CD4-positive, alpha-beta T cell treated with Interleukin-15 for 1 hour (primary cell): ENCODE results near the gene ASPN.
"Not testable (repeated sequence)": the region's sequence is repeated elsewhere in the genome, so short reads cannot be mapped to it uniquely, and the experiment has no call there.

Experiments
- DNase-seq: peaks from one replicate; pipeline ENCODE4 v3.0.0-alpha.2; 2020

The ASPN gene

DNA sequence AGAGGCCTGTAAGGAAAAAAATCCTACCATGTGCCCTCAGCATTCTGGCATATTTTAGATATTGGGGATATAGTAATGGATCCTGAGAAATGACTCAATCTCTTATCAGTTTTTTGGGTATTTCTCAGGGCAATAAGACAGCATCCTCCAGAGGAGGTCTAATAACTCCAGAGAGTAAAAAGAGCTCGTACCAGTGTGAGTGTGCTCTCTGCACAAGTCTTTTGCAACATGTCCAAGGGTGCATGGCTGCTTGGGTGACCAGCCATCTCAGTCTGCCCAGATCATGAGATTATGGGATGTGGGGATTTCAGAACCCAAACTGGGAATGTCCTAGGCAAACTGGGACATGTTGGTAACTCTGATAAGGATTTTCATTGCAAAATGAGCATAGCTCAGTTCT, 15.3 kb downstream of the ASPN start:
- no peak for DNase-seq

GRCh38 chr9:92463984-92464383, 18.3 kb downstream of the ASPN start:
- no peak for DNase-seq

- DNase-seq: no peak
Measured at GRCh38 chr9:92463387-92463786, 18.9 kb downstream of the ASPN start.

GRCh38 chr9:92457576-92457975, 24.7 kb downstream of the ASPN start:
- DNase-seq: no peak

GRCh38 chr9:92455217-92455616, 27.1 kb downstream of the ASPN start:
- DNase-seq: no peak

DNA sequence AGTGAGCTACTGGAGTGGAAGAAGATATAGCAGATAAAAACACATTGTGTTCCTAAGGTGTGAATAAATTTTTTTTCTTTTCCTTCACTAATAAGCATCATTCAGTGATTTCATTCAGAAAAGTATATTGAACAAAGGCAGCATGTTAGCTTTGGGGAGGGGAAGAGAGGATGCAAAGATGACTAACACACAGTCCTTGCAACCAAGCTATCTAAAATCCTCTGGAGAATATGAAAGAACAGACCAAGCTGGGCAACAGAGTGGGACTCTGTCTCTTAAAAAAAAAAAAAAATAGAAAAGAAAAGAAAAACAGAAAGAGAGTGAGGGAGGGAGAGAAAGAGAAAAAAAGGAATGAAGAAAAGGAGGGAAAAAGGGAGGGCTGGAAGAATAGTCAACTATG, 35.8 kb downstream of the ASPN start:
- DNase-seq: no peak

- DNase-seq: no peak
Measured at GRCh38 chr9:92444841-92445240, 37.5 kb downstream of the ASPN start.

- DNase-seq: no peak
Measured at GRCh38 chr9:92440751-92441046, 41.6 kb downstream of the ASPN start.

DNA sequence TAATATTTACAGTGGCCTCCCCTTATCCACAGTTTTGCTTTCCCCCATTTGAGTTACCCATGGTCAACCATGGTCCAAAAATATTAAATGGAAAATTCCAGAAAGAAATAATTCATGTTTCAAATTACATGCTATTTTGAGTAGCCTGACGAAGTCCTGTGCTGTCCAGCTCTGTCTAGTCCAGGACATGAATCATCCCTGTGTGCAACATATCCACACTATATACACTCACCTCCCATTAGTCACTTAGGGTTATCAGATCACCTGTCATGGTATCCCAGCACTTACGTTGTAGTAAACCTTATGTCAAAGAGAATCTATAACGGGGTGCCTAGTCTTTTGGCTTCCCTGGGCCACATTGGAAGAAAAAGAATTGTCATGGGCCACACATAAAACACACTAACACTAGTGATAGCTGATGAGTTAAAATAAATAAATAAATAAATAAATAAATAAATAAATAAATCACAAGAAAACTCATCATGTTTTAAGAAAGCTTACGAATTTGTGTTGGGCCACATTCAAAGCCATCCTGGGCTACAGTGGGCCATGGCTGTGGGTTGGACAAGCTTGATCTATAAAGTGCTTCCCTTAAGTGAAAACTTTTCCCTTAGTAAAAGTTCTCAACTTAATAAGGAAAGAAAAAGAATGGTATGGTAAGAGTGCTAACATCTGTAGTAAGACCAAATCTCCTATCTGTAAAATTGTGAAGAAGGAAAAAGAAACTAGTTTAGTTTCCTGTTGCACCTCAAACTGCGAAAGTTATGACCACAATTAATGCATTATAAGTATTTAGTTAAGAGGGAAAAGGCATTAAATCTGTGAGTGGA, 42.2 kb downstream of the ASPN start:
- no peak for DNase-seq

DNA sequence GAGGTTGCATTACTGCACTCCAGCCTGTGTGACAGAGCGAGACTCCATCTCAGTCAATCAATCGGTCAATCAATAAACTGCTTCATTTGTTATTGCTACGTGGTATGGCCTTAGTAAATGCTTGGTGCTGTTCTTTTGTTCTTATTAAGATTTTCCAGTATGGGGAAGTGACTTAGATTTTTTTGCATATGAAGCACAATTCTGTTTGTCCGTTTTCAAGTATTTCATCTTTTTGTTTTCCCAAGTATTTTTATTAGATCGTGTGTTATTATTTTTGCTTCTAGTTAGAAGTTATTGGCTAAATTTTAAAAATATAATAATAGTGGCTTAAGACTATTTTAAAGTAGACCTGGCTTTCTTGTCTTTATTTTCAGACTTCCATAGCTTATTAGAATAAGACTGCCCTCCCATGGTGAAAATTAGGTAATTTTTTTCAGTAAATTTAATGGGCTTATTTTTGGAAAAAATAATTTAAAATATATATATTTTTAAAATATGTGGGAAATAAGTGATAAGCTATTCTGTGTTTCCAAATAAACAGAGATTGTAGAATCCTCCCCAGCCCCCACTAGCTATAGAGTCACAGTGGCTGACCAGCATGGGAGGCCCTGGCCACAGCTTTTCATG, 43.3 kb downstream of the ASPN start:
- no peak for DNase-seq

GRCh38 chr9:92435263-92435662, 47.0 kb downstream of the ASPN start:
- DNase-seq: no peak

GRCh38 chr9:92432972-92433548, 49.2 kb downstream of the ASPN start:
- DNase-seq: no peak

DNA sequence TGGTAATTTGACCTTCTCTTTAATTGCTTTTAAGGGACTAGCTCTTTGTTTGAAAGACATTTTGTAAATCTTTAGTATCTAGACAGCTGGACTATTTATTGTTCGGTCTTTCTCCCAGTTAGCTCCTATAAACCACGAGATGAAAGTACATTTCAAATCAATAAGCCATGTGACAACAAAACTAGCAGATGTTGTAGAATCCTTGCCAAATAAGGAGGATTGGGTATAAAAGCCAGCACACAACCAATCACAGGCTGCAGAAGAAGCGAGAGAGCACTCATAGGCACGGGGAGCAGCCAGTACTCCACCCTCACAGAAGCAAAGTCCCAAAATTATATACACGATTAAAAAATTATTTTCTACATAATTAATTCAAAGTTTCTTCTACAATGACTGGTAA, 50.0 kb downstream of the ASPN start:
- DNase-seq: no peak

- no peak for DNase-seq
Measured at GRCh38 chr9:92429836-92430235, 52.5 kb downstream of the ASPN start.

- no peak for DNase-seq
Measured at GRCh38 chr9:92426501-92427145, 55.7 kb downstream of the ASPN start.

DNA sequence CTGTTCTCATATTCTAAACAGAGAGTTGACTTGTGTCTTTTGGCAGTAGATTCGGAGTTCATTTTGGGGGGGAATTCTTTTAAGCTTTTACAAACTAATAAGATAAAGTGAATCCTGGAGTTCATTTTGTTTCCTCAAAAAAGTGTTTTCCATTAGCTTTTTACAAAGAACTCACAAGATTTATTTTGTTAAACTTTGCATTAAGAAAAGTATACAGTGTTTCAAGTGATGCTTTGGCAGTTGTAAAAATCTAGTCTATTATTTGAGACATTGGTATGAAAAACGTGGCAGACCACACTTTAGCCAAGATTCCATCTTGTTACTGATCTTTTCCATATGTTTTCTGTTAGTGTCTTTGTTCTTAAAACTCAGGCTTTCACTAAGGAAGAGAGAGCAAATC, 56.8 kb downstream of the ASPN start:
- DNase-seq: no peak

GRCh38 chr9:92424340-92424739, 58.0 kb downstream of the ASPN start, which contains the start of gene OMD:
OMD (minus strand) TSS chr9:92424471; CDS start chr9:92417558, 6,913 bp downstream.
- no peak for DNase-seq

- DNase-seq: no peak
Measured at GRCh38 chr9:92423612-92424011, 58.7 kb downstream of the ASPN start.

- DNase-seq: no peak
Measured at GRCh38 chr9:92422611-92423338, 59.5 kb downstream of the ASPN start.

DNA sequence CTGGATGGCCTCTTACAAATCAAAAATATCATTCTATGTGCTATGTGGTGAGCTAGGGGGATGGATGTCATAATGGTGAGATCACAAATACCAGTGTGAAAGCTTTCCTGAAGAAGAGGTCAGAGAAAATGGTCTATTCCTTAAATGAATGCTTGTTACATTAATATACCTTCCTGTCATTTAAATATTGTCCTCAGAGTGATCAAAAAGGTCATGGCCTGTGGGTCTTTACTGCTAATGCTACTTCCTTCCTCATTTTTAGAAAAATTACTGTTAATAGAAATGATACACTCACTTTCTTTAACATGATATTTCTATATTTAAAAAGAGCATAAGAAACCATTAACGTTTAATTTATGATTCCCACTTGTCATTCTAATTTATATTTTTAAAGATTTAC, 67.7 kb downstream of the ASPN start:
- no peak for DNase-seq

- DNase-seq: not testable (repeated sequence)
Measured at GRCh38 chr9:92411157-92411556, 71.1 kb downstream of the ASPN start.

DNA sequence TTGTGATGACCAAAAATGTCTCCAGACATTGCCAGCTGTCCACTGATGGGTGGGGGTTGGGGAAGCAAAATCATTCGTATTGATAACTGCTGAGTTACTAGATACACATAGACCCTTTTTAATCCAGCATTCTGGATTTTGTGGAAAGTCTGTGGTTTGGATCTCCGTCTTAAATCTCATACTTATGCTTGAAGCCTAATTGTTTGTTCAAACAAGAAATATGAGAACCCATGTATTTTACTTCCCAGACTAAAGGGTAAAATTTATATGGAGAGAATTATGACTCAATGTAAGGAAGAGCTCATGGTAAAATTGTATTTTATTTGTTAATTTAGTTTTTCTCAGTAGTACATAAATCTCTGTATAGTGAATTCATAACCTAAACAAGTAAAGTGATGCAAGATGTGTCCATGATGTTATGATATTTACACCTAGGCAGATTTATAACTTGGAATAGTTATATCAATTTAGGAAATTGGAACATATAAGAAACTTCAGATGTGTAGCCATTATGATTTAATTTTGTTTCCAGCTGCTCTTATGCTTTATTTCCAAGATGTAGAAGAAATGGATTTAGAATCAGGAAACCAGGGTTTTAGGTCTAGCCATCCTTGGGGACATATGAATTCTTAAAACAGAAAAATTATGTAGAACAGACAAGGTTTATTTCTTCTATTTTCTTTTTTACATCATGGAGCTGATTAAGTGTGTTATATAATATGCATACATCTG, 73.4 kb downstream of the ASPN start:
- no peak for DNase-seq
